OCI-M2 (cell line): ENCODE measurements around the gene BRI3.

Experiments
- DNase-seq: peaks from one replicate; lab custom pipeline; 2025; ENCODE audit not compliant: unreplicated experiment; lab: John Stamatoyannopoulos, UW

Gene BRI3, protein sequence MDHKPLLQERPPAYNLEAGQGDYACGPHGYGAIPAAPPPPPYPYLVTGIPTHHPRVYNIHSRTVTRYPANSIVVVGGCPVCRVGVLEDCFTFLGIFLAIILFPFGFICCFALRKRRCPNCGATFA

DNA sequence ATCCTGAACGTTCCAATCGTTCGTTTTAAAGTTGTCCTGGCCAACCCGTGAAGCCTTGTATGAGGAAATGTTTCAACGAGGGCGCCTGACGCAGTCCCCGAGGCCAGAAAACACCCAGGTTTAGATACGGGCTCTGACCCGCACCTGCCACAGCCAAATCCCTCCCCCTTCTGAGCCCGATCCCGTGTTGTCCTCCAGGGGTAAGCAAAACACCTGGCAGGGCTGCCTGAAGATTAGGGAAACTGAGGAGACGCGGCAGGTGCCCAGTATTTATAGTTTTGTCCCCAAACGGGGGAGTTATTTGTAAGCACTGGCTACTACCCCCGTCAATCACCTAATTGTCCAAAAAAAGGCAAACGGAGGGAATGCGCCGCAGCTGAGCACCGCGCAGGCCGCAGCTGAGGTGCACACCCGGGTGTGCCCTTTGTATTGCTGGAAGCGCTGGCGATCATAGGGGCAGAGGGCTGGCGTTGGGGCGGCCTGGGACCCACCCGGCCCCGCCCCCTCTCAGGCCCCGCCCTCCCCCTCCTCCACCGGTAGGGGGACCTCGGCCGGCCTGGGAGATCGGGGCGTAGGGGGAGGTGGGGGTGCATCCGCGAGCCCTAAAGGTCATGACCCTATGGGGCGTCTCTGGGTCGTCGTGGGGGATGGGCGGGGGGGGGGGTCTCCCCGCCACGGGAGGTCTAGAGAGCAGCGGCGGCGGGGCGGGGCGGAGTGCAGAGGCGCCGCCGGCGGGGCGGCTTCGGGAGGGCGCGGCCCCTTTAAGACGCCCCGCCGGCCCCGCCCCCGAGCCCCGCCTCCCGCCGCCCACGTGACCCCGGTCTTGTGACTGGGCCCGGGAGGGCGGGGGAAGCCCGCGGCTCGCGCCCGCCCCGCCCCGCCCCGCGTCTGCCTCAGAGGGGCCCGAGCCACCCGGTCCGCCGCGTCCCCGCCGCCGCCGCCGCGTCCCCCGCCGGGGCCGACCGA lies at the start of gene BRI3:
Gene BRI3, plus strand, starts transcription at position 896 of the 966 bp plus-strand sequence. CDS start 110 bp downstream, outside the sequence.
- no peak for DNase-seq

GRCh38 chr7:98232263-98232585 lies 49.3 kb upstream of the BRI3 start:
- DNase-seq: no peak

DNA sequence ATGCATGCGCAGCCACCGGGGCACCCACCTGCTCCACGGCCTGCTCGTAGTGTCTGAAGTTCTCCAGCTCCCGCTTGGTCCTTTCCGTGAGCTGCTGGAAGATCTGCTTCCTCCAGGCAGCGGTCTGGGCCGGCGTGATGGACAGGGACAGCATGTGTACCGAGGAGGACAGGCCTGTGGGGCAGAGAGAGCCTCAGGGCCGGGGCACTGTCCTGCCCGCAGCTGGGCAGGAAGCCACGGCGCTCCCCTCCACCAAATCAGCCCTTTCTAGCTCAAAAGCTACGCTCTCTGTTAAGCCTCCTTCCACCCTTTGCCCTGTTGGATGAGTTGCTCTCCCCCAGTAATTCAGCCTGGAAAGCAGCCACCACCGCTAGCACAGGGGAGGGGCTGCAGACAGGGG lies 48.7 kb upstream of the BRI3 start:
- DNase-seq: no peak

GRCh38 chr7:98233219-98234070 lies 48.0 kb upstream of the BRI3 start:
- DNase-seq: no peak

DNA sequence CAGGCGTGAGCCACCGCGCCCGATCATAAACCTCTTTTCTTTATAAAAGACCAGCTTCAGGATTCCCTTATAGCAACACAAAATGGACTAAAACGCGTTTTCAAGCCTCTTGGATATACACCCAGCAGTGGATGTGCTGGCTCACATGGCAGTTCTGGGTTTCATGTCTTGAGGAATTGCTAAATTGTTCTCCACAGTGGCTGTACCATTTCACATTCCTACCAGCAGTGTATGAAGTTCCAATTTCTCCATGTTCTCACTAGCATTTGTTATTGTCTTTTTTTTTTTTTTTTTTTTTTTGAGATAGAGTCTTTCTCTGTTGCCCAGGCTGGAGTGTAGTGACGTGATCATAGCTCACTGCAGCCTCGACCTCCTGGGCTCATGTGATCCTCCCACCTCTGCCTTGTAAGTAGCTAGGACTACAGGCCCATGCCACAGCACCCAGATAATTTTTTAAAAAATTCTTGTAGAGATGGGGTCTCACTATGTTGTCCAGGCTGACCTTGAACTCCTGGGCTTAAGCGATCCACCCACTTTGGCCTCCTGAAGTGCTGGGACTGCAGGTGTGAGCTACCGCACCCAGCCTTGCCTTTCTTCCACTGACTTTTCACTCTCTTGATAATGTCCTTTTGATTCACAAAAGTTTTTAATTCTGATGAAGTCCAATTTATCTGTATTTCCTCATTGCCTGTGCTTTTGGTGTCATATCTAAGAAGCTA lies 46.9 kb upstream of the BRI3 start:
- DNase-seq: no peak

DNA sequence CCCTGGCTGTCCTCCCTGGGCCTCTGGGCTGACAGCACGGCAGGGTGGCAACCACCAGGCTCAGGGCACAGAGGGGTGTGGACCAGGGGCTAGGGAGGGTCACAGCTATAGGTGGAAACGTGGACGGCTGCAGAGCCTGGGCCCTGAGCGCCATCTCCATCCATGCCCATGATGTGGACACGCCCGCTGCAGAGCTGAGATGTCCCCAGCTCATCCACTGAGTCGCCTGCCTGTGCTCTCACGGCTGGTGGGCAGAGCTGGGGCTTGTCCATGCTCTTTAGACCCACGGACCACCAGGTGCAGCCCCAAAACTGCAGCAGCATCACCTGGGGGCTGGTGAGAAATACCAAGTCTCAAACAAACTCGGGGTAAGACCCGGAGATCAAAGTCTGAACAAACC lies 45.6 kb upstream of the BRI3 start:
- no peak for DNase-seq

GRCh38 chr7:98236355-98237185 lies 44.9 kb upstream of the BRI3 start:
- no peak for DNase-seq

DNA sequence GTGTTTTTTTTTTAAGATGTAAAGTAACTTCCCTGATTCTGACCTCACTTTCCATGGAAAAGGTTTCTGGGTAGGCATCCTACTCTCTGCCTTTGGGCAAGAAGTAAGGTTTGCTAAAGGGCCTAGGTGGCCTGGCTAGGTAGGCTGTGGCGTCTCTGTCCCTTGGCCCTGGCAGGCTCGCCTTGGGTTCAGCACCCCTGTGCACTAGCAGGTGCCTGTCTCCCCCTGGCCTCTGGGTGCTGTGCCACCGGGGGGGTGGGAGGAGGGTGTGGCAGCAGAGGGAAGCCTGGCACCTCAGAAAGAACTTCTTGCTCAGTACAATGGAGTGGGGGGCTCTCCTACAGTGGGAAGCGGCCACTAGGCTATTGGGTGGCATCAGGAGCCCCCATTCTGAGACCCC lies 43.4 kb upstream of the BRI3 start:
- no peak for DNase-seq

GRCh38 chr7:98238976-98239375 lies 42.5 kb upstream of the BRI3 start:
- no peak for DNase-seq

DNA sequence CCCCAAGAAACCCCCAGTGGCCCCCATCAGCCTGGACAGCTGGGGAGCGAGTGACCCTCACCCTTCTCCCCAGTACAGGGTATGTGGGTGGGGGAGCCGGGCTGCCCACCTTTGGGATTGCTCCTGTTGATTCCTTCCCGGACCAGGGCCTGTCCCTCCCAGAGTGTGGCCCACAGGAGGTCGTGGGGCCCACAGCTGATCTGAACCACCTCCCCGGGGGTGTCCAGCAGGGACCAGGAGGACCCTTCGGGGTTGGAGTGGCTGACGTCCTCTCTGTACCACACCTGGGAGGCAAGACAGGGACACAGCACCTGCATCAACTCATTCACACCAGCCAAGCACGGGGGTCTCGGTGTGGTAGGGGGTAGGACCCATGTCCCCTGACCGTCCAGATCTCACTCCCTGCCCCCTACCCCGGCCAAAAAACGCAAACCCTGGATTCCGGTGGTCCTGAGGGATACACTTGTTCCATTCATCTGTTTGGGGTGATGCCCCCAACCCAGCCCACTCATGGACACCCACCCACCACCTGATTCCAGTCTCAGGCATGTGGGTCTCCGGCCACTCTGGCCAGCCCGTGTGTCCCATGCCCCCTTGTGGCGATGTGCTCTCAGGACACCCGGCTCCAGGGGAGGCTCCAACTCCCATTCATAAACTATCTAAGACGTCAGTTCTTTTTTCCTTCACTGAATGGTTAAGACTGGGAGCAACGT lies 40.4 kb upstream of the BRI3 start:
- DNase-seq: no peak

DNA sequence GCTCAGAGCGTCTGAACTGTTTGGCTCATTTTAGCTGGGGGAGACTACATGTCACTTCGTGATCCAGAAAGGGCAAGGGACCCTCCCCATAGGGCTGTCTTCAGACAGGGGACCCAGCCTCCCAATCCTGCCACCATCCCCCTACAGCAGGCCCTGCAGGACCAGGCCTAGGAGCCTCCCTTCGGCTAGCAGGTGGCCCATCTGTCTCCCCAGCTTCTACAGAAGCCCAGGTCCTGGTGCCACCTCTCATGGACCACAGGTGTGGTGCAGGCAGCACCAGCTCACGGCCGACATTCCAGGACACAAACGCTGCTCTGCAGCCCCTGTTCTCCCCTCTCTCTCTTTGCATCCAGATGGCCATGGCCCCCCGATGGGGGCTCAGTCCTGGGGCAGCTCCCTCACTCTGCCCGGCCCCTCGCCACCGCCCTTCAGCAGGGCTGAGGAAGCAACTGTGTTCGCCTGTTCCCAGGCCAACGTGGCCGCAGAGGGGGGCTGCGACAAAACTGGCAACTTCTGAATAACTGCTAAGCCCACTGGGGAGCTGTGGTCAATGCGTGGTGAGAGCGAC lies 39.7 kb upstream of the BRI3 start:
- DNase-seq: no peak

DNA sequence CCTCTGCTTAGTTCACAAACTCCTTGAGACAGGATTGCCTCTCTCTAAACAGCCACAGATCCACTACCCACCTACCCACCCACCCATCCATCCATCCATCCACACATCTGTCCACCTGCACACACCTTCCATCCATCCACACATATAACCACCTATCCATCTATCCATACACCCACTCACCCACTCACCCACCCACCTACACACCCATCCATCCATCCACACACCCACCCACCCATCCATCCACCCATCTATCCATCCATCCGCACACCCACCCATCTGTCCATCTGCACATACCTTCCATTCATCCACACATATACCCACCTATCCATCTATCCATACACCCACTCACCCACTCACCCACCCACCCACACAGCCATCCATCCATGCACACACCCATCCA lies 39.1 kb upstream of the BRI3 start:
- DNase-seq: no peak

- no peak for DNase-seq
Observed at GRCh38 chr7:98242934-98243333, 38.6 kb upstream of the BRI3 start.

DNA sequence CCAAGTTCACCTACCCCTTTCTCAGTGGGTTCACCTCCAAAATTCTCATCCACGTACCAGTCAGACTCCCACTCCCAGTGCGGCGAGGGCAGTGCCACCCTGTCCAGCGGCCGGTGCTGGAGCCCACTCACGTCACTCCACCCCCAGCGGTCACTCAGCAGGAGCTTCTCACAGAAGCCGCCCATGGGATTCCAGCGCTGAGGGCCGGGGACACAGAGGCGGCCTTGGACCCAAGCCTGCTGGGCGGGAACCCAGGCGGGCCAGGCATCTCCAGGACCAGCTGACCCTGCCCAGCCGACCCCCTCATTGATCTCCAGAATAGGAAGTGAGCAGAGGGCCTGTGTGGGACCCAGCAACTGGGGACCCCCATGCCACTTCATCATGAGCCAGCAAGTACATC lies 36.6 kb upstream of the BRI3 start:
- DNase-seq: no peak

DNA sequence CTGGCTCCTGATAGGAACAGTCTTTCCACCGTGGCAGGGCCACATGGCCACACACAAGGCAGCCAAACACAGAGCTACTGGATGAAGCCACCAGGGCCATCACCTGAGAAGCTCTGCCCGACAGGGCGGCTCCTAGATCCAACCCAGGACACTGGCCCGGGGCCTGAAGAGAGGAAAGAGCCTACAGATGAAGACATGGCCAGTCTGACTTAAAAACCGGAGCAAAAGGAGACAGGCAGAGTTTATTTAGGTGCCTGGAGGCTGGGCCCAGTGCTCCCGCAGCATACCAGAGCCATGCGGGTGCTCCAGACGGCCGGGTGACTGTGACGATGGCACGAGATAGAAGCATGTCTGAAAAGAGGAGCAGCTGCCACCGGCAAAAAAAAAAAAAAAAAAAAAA lies 33.3 kb upstream of the BRI3 start:
- DNase-seq: no peak

DNA sequence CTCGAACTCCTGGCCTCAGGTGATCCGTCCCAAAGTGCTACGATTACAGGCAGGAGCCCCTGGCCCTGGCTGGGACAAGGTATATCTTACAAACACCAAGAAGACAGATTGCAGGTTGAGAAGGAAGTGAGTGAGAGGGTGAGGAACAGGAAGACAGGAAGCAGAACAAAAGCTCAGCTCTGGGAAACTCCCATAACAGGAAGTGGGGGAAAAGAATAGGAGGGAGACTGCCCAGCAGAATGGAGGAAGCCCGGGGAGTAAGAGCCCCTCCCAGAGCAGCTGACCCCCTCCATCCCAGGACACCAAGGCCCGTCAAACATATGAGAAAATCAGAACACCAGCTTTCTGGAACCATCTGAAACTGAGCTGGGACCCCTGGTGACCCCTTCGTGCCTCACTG lies 32.4 kb upstream of the BRI3 start:
- DNase-seq: no peak

GRCh38 chr7:98250789-98251188 lies 30.7 kb upstream of the BRI3 start:
- no peak for DNase-seq

DNA sequence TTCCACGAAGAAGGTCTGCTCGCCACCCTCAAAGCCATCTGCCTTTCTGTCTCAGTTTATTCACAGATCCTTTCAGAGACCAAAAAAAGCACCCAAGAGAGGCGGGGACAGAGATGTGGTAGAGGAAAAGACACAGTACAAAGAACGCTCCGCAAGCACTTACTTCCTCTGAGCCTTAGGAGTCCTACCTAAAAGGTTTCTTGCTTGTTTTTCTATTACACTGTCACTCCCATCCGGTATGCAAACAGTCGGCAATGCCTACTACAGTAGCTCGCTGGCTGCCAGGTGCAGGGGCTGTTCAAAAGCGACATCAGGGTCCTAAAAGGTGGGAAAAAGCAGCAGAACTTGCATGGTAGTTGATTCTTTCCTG lies 30.3 kb upstream of the BRI3 start:
- DNase-seq: no peak

DNA sequence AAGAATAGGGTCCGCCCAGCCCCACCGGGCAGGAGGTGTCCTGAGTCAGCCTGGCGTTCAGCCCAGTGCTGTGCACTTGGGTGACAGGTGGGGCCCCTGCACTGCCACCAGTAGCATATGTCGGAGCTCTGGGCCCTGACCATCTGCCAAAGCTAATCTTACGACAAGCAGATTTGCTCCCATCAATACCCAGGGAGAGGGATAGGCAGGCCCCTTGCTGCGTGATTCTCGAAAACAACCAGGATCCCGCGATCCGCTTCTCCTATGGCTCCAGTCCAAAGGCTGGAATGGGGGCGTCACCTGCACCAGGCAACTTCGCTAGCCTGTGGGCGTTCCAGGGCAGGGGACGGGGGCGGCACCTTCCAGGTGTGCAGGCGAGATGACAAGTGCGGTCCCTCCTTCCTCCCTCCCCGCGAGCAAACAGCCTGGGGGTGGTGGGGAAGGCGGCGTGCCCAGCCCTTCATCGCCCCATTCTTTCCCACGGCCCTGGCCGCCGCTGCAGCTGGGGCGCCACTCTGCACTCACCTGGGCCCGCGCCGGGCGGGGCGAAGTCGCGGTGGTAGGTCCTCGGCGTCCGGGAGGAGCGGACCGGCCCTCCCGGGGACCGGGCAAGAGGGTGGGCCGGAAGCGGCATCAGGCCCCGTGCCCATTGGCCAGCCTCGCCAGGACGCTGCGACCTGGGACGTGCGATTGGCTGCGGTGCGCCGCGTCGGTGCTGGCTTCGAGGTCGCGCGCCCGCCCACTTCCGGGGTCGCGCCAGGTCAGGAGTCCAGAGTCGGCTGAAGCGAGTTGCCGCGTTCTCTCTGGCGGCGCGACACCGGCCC lies 29.7 kb upstream of the BRI3 start, which contains the start of gene TECPR1:
Gene TECPR1, minus strand, starts transcription at position 632 of the 824 bp plus-strand sequence. CDS start 6,086 bp downstream, outside the sequence.
- DNase-seq: no peak
